NB4 (cell line): ENCODE results near the gene SCT.
A peak's percentile ranks its signal among the peaks of the same experiment; 100 is the strongest.

Source experiments
- MYC ChIP-seq: IDR thresholded peaks from 2 replicates; pipeline ENCODE4 v1.6.1; 2011; ENCODE audit warnings: low read depth, low read length
- POLR2A ChIP-seq: IDR thresholded peaks from 2 replicates; pipeline ENCODE4 v1.6.1; 2011; ENCODE audit warnings: mild to moderate bottlenecking; ENCODE audit not compliant: insufficient read length; ENCODE audit errors: extremely low read depth
- TF ChIP-seq, protein P1 (sequence below): IDR thresholded peaks from one replicate; pipeline ENCODE4 v1.5.1; 2012; ENCODE audit warnings: low read depth, low read length

DNA sequence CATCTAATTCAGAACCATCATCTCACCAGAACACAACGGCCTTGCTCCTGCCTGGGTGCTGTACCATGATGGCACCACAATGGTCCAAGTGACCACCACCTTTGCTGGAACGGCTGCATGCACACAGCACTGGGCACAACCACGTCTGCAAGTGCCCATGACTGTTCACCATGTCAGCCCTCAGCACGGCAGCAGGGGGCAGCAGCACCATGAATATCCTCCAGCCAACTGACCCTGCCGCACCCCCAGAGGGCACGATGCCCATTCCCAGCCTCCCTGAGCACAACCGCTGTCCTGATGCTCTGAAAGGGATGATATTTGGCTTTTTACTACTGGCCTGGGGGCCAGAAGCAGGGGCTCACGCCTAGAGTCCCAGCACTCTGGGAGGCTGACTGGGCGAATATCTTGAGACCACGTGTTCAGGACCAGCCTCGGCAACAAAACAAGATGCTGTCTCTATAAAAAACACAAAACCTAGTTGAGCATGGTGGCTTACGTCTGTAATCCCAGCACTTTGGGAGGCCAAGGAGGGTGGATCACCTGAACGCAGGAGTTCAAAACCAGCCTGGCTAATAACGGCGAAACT lies 35.8 kb upstream of the SCT start:
- TF ChIP-seq, protein P1, sequence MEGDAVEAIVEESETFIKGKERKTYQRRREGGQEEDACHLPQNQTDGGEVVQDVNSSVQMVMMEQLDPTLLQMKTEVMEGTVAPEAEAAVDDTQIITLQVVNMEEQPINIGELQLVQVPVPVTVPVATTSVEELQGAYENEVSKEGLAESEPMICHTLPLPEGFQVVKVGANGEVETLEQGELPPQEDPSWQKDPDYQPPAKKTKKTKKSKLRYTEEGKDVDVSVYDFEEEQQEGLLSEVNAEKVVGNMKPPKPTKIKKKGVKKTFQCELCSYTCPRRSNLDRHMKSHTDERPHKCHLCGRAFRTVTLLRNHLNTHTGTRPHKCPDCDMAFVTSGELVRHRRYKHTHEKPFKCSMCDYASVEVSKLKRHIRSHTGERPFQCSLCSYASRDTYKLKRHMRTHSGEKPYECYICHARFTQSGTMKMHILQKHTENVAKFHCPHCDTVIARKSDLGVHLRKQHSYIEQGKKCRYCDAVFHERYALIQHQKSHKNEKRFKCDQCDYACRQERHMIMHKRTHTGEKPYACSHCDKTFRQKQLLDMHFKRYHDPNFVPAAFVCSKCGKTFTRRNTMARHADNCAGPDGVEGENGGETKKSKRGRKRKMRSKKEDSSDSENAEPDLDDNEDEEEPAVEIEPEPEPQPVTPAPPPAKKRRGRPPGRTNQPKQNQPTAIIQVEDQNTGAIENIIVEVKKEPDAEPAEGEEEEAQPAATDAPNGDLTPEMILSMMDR, result peak; percentile 51
- TF ChIP-seq POLR2A (no peak), MYC (no peak)
